HEK293 (cell line): Measurements from ENCODE around the gene SFXN4.

Experiments
- CTCF ChIP-seq: fragments of 450-650 bp; formaldehyde crosslinking; IDR thresholded peaks from 2 replicates; pipeline ENCODE4 v1.5.1; 2016; ENCODE audit warnings: missing biosample characterization, missing genetic modification characterization
- OSR2 ChIP-seq: fragments of 450-650 bp; formaldehyde crosslinking; IDR thresholded peaks from 2 replicates; pipeline ENCODE4 v1.5.1; 2016; ENCODE audit warnings: missing biosample characterization, missing genetic modification characterization
- PATZ1 ChIP-seq: fragments of 450-650 bp; formaldehyde crosslinking; IDR thresholded peaks from 2 replicates; pipeline ENCODE4 v1.5.1; 2016; ENCODE audit warnings: missing biosample characterization, missing genetic modification characterization
- REST ChIP-seq: fragments of 450-650 bp; formaldehyde crosslinking; IDR thresholded peaks from 2 replicates; pipeline ENCODE4 v1.5.1; 2016; ENCODE audit warnings: missing biosample characterization, missing genetic modification characterization
- ZBTB44 ChIP-seq: fragments of 450-650 bp; IDR thresholded peaks from 2 replicates; pipeline ENCODE4 v1.5.1; 2018; ENCODE audit warnings: missing biosample characterization, mild to moderate bottlenecking, missing genetic modification characterization
- ZNF157 ChIP-seq: fragments of 450-650 bp; formaldehyde crosslinking; IDR thresholded peaks from 2 replicates; pipeline ENCODE4 v1.5.1; 2016; ENCODE audit warnings: missing biosample characterization, missing genetic modification characterization
- ZNF473 ChIP-seq: fragments of 450-650 bp; formaldehyde crosslinking; IDR thresholded peaks from 2 replicates; pipeline ENCODE4 v1.5.1; 2017; ENCODE audit warnings: missing biosample characterization, missing genetic modification characterization
- ZNF501 ChIP-seq: fragments of 450-650 bp; formaldehyde crosslinking; IDR thresholded peaks from 2 replicates; pipeline ENCODE4 v1.5.1; 2016; ENCODE audit warnings: missing biosample characterization, missing genetic modification characterization
- ZNF600 ChIP-seq: fragments of 450-650 bp; formaldehyde crosslinking; IDR thresholded peaks from 2 replicates; pipeline ENCODE4 v1.5.1; 2016; ENCODE audit warnings: missing biosample characterization, missing genetic modification characterization
- ZNF664 ChIP-seq: fragments of 450-650 bp; formaldehyde crosslinking; IDR thresholded peaks from 2 replicates; pipeline ENCODE4 v1.5.1; 2016; ENCODE audit warnings: missing biosample characterization, missing genetic modification characterization
- ZNF768 ChIP-seq: fragments of 450-650 bp; formaldehyde crosslinking; IDR thresholded peaks from 2 replicates; pipeline ENCODE4 v1.5.1; 2018; ENCODE audit warnings: missing biosample characterization, mild to moderate bottlenecking, missing genetic modification characterization

- TF ChIP-seq ZNF768 (no peak), ZNF473 (tag by site-specific recombination) (no peak), REST (tag by site-specific recombination) (no peak), ZNF600 (tag by site-specific recombination) (no peak), PATZ1 (tag by site-specific recombination) (peak; percentile 58), ZNF501 (tag by site-specific recombination) (no peak), OSR2 (no peak), ZBTB44 (tag by site-specific recombination) (no peak), ZNF157 (tag by site-specific recombination) (no peak), CTCF (no peak), ZNF664 (tag by site-specific recombination) (no peak)
Observed at GRCh38 chr10:119207366-119207666, 41.8 kb upstream of the SFXN4 start, which contains the start of gene GRK5.
